Measurements from ENCODE around the gene SOX5.

SOX5 gene

DNA sequence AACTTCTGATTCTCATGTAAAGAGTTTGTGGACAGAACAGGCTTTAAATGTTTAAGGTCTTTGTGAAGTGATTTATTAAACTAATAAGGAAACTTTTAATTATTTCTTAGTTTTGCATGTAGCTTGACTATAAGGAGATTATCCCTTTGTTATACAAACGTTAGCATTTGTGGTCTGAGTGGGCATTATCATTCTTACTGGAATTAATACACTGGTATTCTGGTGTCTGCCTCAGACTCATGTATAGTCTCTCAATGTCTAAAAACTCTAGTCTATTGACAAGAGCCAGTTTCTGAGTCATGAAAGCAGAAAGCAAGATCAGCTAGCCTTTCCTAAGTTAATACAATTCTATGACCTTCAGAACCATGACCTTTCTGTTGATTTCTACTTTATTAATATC, 51.3 kb downstream of the SOX5 start:
- Histone ChIP-seq H3K9me2 (replicated peaks; ENCODE audit: low read depth, low read length) (no peaks in the 10 kb centered on the region), H3K36me3 (ENCODE audit: insufficient read depth, low read length) (no peaks in the 10 kb centered on the region)

GRCh38 chr12:23895792-23896218, 53.7 kb downstream of the SOX5 start:
- H3F3A ChIP-seq (ENCODE audit: low read depth) = no peaks in the 10 kb centered on the region
- TF ChIP-seq, protein P1, sequence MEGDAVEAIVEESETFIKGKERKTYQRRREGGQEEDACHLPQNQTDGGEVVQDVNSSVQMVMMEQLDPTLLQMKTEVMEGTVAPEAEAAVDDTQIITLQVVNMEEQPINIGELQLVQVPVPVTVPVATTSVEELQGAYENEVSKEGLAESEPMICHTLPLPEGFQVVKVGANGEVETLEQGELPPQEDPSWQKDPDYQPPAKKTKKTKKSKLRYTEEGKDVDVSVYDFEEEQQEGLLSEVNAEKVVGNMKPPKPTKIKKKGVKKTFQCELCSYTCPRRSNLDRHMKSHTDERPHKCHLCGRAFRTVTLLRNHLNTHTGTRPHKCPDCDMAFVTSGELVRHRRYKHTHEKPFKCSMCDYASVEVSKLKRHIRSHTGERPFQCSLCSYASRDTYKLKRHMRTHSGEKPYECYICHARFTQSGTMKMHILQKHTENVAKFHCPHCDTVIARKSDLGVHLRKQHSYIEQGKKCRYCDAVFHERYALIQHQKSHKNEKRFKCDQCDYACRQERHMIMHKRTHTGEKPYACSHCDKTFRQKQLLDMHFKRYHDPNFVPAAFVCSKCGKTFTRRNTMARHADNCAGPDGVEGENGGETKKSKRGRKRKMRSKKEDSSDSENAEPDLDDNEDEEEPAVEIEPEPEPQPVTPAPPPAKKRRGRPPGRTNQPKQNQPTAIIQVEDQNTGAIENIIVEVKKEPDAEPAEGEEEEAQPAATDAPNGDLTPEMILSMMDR (conservative IDR thresholded peaks at IDR 0.05; ENCODE audit: low read length) = no peak
- TF ChIP-seq EZH2phosphoT487 (IDR thresholded peaks at IDR 0.05; ENCODE audit: borderline replicate concordance) = no peak

More for the DNA sequence above, 51.3 kb downstream of the SOX5 start:
- no peak overlapping the region for H2AFZ ChIP-seq (ENCODE audit: low read length)
- no peak overlapping the region for H3K4me3 ChIP-seq (ENCODE audit: low read length, poor library complexity, severe bottlenecking)
- TF ChIP-seq, protein P1 (conservative IDR thresholded peaks at IDR 0.05; ENCODE audit: low read length) = no peak
- TF ChIP-seq EZH2phosphoT487 (IDR thresholded peaks at IDR 0.05; ENCODE audit: borderline replicate concordance) = no peak
- H3K4me2 ChIP-seq (ENCODE audit: low read depth, low read length, poor library complexity, severe bottlenecking) = no peak overlapping the region
- H3K27me3 ChIP-seq (ENCODE audit: insufficient read depth, low read length, poor library complexity, severe bottlenecking) = no peaks in the 10 kb centered on the region
- H3K79me2 ChIP-seq (ENCODE audit: insufficient read depth, low read length) = no peaks in the 10 kb centered on the region
- H3F3A ChIP-seq (ENCODE audit: low read depth) = no peaks in the 10 kb centered on the region
- no peaks in the 10 kb centered on the region for H4K20me1 ChIP-seq (ENCODE audit: insufficient read depth, low read length, poor library complexity, severe bottlenecking)
- H3K9ac ChIP-seq (ENCODE audit: low read depth, low read length, poor library complexity, severe bottlenecking) = no peak overlapping the region
- no peaks in the 10 kb centered on the region for H3K9me3 ChIP-seq (ENCODE audit: insufficient read depth, low read depth, low read length)
- H3K4me1 ChIP-seq (ENCODE audit: insufficient read depth, low read length, poor library complexity, severe bottlenecking) = no peaks in the 10 kb centered on the region

DNA sequence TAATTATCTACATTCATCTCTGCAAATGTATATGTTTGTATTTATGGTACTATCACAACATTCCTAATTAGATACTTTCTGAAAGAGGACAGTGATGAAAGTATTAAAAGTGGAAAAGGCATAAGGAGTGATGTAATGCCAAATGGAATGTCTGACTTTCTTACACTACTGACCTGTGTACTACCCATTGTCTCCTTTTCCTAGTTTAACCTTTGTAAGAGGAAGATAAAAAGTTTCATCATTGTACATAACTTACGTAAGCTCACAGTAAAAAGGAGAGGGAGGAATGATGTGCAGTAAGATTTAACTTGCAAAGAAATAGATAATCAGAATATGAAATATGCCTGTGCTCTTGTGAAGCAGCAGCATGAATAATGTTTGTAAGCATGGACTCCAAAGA, 55.9 kb downstream of the SOX5 start:
- H3K27me3 ChIP-seq (ENCODE audit: insufficient read depth, low read length, poor library complexity, severe bottlenecking) = no peaks in the 10 kb centered on the region
- no peaks in the 10 kb centered on the region for H4K20me1 ChIP-seq (ENCODE audit: insufficient read depth, low read length, poor library complexity, severe bottlenecking)
- H3K79me2 ChIP-seq (ENCODE audit: insufficient read depth, low read length) = no peaks in the 10 kb centered on the region
- H3K4me1 ChIP-seq (ENCODE audit: insufficient read depth, low read length, poor library complexity, severe bottlenecking) = no peaks in the 10 kb centered on the region
- H2AFZ ChIP-seq (ENCODE audit: low read length) = no peak overlapping the region
- H3K9ac ChIP-seq (ENCODE audit: low read depth, low read length, poor library complexity, severe bottlenecking) = no peak overlapping the region
- H3K36me3 ChIP-seq (ENCODE audit: insufficient read depth, low read length) = no peaks in the 10 kb centered on the region
- no peak overlapping the region for H3K4me2 ChIP-seq (ENCODE audit: low read depth, low read length, poor library complexity, severe bottlenecking)
- H3F3A ChIP-seq (ENCODE audit: low read depth) = no peaks in the 10 kb centered on the region
- TF ChIP-seq, protein P1 (conservative IDR thresholded peaks at IDR 0.05; ENCODE audit: low read length) = no peak
- no peak for TF ChIP-seq EZH2phosphoT487 (IDR thresholded peaks at IDR 0.05; ENCODE audit: borderline replicate concordance)
- H3K4me3 ChIP-seq (ENCODE audit: low read length, poor library complexity, severe bottlenecking) = no peak overlapping the region
- no peaks in the 10 kb centered on the region for H3K9me2 ChIP-seq (replicated peaks; ENCODE audit: low read depth, low read length)
- H3K9me3 ChIP-seq (ENCODE audit: insufficient read depth, low read depth, low read length) = no peaks in the 10 kb centered on the region

More at GRCh38 chr12:23895792-23896218, 53.7 kb downstream of the SOX5 start:
- Histone ChIP-seq H3K4me2 (ENCODE audit: low read depth, low read length, poor library complexity, severe bottlenecking) (no peak overlapping the region), H3K4me3 (ENCODE audit: low read length, poor library complexity, severe bottlenecking) (no peak overlapping the region), H3K9me3 (ENCODE audit: insufficient read depth, low read depth, low read length) (no peaks in the 10 kb centered on the region), H3K79me2 (ENCODE audit: insufficient read depth, low read length) (no peaks in the 10 kb centered on the region), H2AFZ (ENCODE audit: low read length) (no peak overlapping the region), H3K36me3 (ENCODE audit: insufficient read depth, low read length) (no peaks in the 10 kb centered on the region), H3K9me2 (replicated peaks; ENCODE audit: low read depth, low read length) (no peaks in the 10 kb centered on the region), H3K9ac (ENCODE audit: low read depth, low read length, poor library complexity, severe bottlenecking) (no peak overlapping the region), H3K4me1 (ENCODE audit: insufficient read depth, low read length, poor library complexity, severe bottlenecking) (no peaks in the 10 kb centered on the region), H4K20me1 (ENCODE audit: insufficient read depth, low read length, poor library complexity, severe bottlenecking) (no peaks in the 10 kb centered on the region), H3K27me3 (ENCODE audit: insufficient read depth, low read length, poor library complexity, severe bottlenecking) (no peaks in the 10 kb centered on the region)
